Spleen (tissue), 11 donors: ENCODE data around the gene FNDC7. TPM values are rescaled to one million over a fixed set of nuclear protein-coding genes. Genes with fewer than 3 reads are reported as not detected.

ENCODE experiments used
- DNase-seq: peaks from one replicate; pipeline ENCODE4 v3.0.0-alpha.2; 2020
- H3K27ac ChIP-seq, 8 donors: fragments of 200-600 bp; sonication (generic) in 7 of 8; 1 replicate in 4 of 8; 2 replicates in 4 of 8; pipeline versions ENCODE4 v1.5.0 to v1.8.0; 2016 to 2021; ENCODE audit warnings: inconsistent platforms in 4 of 8, mild to moderate bottlenecking in 4 of 8, moderate library complexity in 1 of 8
- H3K27me3 ChIP-seq, 7 donors: fragments of 200-600 bp; sonication (generic) in 6 of 7; replicated peaks in 1 of 7; 1 replicate in 4 of 7; 2 replicates in 3 of 7; pipeline versions ENCODE4 v1.5.0 to v1.8.0; 2016 to 2021; ENCODE audit warnings: inconsistent platforms in 3 of 7, mild to moderate bottlenecking in 1 of 7
- H3K36me3 ChIP-seq, 6 donors: fragments of 200-600 bp; sonication (generic) in 5 of 6; 1 replicate in 4 of 6; 2 replicates in 2 of 6; pipeline versions ENCODE4 v1.5.0 to v1.8.0; 2016 to 2021; ENCODE audit warnings: inconsistent platforms in 2 of 6
- H3K4me1 ChIP-seq, 6 donors: fragments of 200-600 bp; sonication (generic) in 5 of 6; 1 replicate in 3 of 6; 2 replicates in 3 of 6; pipeline versions ENCODE4 v1.5.0 to v1.8.0; 2016 to 2021; ENCODE audit warnings: inconsistent platforms in 3 of 6
- H3K4me3 ChIP-seq, 8 donors: fragments of 200-600 bp; sonication (generic) in 7 of 8; 1 replicate in 4 of 8; 2 replicates in 4 of 8; pipeline versions ENCODE4 v1.5.0 to v1.8.0; 2016 to 2021; ENCODE audit warnings: inconsistent platforms in 4 of 8, mild to moderate bottlenecking in 4 of 8, moderate library complexity in 2 of 8
- H3K9me3 ChIP-seq, 8 donors: fragments of 200-600 bp; sonication (generic) in 7 of 8; 1 replicate in 4 of 8; 2 replicates in 4 of 8; pipeline versions ENCODE4 v1.5.0 to v1.8.0; 2016 to 2021; ENCODE audit warnings: inconsistent platforms in 4 of 8
- CTCF ChIP-seq, 11 experiments: fragments of 200-600 bp in 7 of 11; fragments of 450-650 bp in 4 of 11; sonication (generic) in 4 of 11; IDR thresholded peaks in 8 of 11; conservative IDR thresholded peaks in 3 of 11; 1 replicate in 7 of 11; 2 replicates in 4 of 11; pipeline versions ENCODE4 v1.4.0 to v1.8.0; 2016 to 2021; ENCODE audit warnings: antibody characterized with exemption in 11 of 11, inconsistent platforms in 4 of 11, mild to moderate bottlenecking in 1 of 11
- POLR2A ChIP-seq, 3 donors: fragments of 450-650 bp; IDR thresholded peaks; one replicate each; pipeline ENCODE4 v1.5.1; 2017; ENCODE audit warnings: antibody characterized with exemption in 3 of 3, mild to moderate bottlenecking in 1 of 3
- POLR2AphosphoS5 ChIP-seq, 3 donors: sonication (generic); formaldehyde crosslinking; IDR thresholded peaks; one replicate each; pipeline ENCODE4 v1.5.1; 2017; ENCODE audit warnings: antibody characterized with exemption in 3 of 3
- WGBS, 5 donors: extraction: QIAGEN DNeasy Blood & Tissue Kit in 3 of 5; methylation state at CpG; one replicate each; pipeline versions ENCODE4 v1.1.5 to v1.1.7; 2013 to 2018; 5-methylcytosine and 5-hydroxymethylcytosine counted together
- intact Hi-C: fragments of 100-400 bp; cut with DNase I; formaldehyde crosslinking; loops from one replicate; pipeline ENCODE4 v1.15.0; 2023; ENCODE audit warnings: low total_unique reads
- polyA plus RNA-seq, 3 donors: library from polyadenylated mRNA; stranded (reverse); fragments of 200-250 nt; gene quantifications; one replicate each; pipeline ENCODE4 v1.2.1, GENCODE V29; 2013
- total RNA-seq, 7 donors: library from RNA; depleted of rRNA in 3 of 7; stranded (reverse); fragments of >200 nt in 3 of 7; fragmentation: NEBNext Ultra II Directional in 4 of 7; extraction: Animal tissue kit (Norgen Biotek cat#: 25700) in 4 of 7; gene quantifications; one replicate each; pipeline versions ENCODE4 v1.1.0 to v1.2.1, GENCODE V29; 2016 to 2021
- donor health status: healthy with polysubstance abuse.
- donor health status: DM: no; HTN: no; CAD: no; lungs with moderate emphysema.
- donor health status: DM: no; HTN: no; CAD: no.
- donor health status: Bipolar disorder and iron deficiency.
- donor health status: healthy.
- donor health status: DM: no; HTN: no; CAD: no.
- donor health status: DM: yes; HTN: yes; CAD: no.

FNDC7 gene
- total and polyA plus RNA-seq, 10 donors = 0.04 to 0.98 (median 0.37) TPM; not detected in 6

GRCh38 chr1:108745980-108746381 is 33.3 kb downstream of the FNDC7 start:
- H3K27me3 ChIP-seq = no peaks in the 10 kb centered on the region
- no peak for DNase-seq
- H3K4me3 ChIP-seq = peak overlapping the region in 4 of 8 donors; percentile 69 to 88 (median 80)
- no peak for TF ChIP-seq POLR2AphosphoS5 (IDR thresholded peaks at IDR 0.05)
- H3K9me3 ChIP-seq = no peaks in the 10 kb centered on the region
- intact Hi-C loops = loop anchor here (10.0 kb wide), 1 partner anchor 51 kb away; the partner anchor contains the start of gene PRPF38B
- H3K27ac ChIP-seq = peak overlapping the region; percentile 94 to 100 (median 97)
- peaks cover 6 to 45% (median 34%) of the 10 kb centered on the region in 6 donors for H3K4me1 ChIP-seq
- WGBS, 5 donors = 36 to 51% (median 49%) methylated on average over 3 of the region's 3 CpGs
- peaks cover 0 to 12% (median 2%) of the 10 kb centered on the region in 6 donors for H3K36me3 ChIP-seq

DNA sequence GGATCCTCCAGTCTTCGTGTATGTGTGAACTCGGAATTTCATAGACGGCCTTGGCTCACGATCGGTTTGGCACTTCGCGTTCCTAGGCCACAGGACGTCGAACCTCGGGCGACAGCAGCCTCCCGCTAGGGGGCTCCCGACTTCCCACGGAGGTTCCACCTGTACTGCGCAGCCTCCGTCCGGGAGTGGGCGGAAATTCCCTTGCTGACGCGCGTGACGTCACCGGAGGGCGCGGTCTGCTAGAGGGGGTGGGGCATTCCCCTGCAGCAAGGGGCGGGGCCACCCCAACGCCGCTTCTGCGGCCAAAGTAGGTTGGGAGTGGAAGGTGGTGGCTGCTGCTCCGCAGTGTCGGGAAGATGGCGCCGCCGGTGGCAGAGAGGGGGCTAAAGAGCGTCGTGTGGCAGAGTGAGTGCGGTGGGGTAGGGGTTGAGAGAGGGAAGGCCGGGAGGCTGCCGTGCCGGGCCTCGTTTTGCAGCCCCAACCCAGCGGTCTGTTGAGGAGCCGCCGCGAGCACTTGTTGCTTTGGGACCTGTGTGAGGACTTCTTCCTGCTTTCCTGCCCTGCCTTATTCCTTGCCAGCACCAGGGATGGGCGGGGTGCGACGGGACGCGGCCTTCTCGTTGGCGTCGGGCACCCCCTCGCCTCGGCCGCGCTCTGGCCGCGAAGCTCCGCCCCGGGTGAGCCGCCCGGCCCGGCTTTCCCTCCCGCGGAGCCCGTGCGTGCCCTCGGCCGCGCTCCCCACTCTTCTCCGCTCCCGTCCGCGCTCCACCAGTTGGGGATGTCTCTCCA is 33.9 kb downstream of the FNDC7 start, which contains the start of gene STXBP3:
Gene STXBP3 (plus strand): TSS at position 293 of the 789 bp plus-strand sequence. CDS start 64 bp downstream, at position 357.
- TF ChIP-seq POLR2A (IDR thresholded peaks at IDR 0.05) (peak; percentile 58 to 95 (median 88)), CTCF (IDR thresholded peaks at IDR 0.05 in 8 of 11, conservative IDR thresholded peaks at IDR 0.05 in 3 of 11) (peak; percentile 93 to 98 (median 97)), POLR2AphosphoS5 (IDR thresholded peaks at IDR 0.05) (peak; percentile 98 to 99 (median 99))
- intact Hi-C loops = loop anchor here (10.0 kb wide), 1 partner anchor 52 kb away; the partner anchor contains the start of gene PRPF38B
- 0 to 2% (median 1%) methylated on average over 40 to 75 of the region's 75 CpGs for WGBS, 5 donors

GRCh38 chr1:108747171-108747850 is 34.6 kb downstream of the FNDC7 start:
- Histone ChIP-seq H3K4me1 (peaks cover 6 to 58% (median 37%) of the 10 kb centered on the region in 6 donors), H3K27me3 (no peaks in the 10 kb centered on the region), H3K27ac (peak overlapping the region; percentile 94 to 100 (median 97)), H3K36me3 (peaks cover 0 to 21% (median 3%) of the 10 kb centered on the region in 6 donors), H3K4me3 (peak overlapping the region; percentile 57 to 88 (median 76)), H3K9me3 (no peaks in the 10 kb centered on the region)
- intact Hi-C loops = loop anchor here (10.0 kb wide), 1 partner anchor 53 kb away; the partner anchor contains the start of gene PRPF38B
- TF ChIP-seq CTCF (IDR thresholded peaks at IDR 0.05 in 8 of 11, conservative IDR thresholded peaks at IDR 0.05 in 3 of 11) (no peak), POLR2A (IDR thresholded peaks at IDR 0.05) (peak in 1 of 3 donors; percentile 56), POLR2AphosphoS5 (IDR thresholded peaks at IDR 0.05) (peak in 1 of 3 donors; percentile 81)
- peak; percentile 86 for DNase-seq
- 0 to 1% (median 0%) methylated on average over 15 of the region's 15 CpGs for WGBS, 5 donors

More for the DNA sequence above, 33.9 kb downstream of the FNDC7 start, which contains the start of gene STXBP3:
- H3K36me3 ChIP-seq = peaks cover 0 to 14% (median 2%) of the 10 kb centered on the region in 6 donors
- peak within 1 kb of the TSS; percentile 57 to 88 (median 76) for H3K4me3 ChIP-seq
- peak within 1 kb of the TSS; percentile 94 to 100 (median 97) for H3K27ac ChIP-seq
- peak; percentile 100 for DNase-seq
- H3K27me3 ChIP-seq = no peaks in the 10 kb centered on the region
- H3K9me3 ChIP-seq = no peaks in the 10 kb centered on the region
- H3K4me1 ChIP-seq = peaks cover 6 to 51% (median 37%) of the 10 kb centered on the region in 6 donors

DNA sequence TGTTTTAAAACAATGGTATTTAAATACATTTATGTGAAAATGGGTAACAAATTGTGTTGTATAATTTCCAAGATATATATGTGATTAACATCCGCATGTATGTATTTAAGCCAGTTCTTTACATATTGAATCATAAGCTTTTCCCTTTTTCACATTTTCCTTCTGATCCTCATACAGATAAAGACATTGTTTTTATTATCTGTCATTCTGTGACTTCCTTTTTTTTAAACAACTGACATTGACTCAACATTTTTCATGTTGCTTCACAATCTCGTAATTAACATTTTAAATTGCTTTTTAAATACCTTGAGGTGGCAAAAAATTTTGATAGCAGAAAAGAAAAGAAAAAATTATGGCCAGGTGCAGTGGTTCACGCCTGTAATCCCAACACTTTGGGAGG is 35.2 kb downstream of the FNDC7 start:
- H3K27me3 ChIP-seq = no peaks in the 10 kb centered on the region
- H3K27ac ChIP-seq = peak overlapping the region in 7 of 8 donors; percentile 94 to 100 (median 97)
- H3K4me1 ChIP-seq = peaks cover 6 to 64% (median 37%) of the 10 kb centered on the region in 6 donors
- peak overlapping the region in 6 of 8 donors; percentile 69 to 88 (median 79) for H3K4me3 ChIP-seq
- 49 to 71% (median 67%) methylated on average over 3 of the region's 3 CpGs for WGBS, 5 donors
- DNase-seq = no peak
- no peaks in the 10 kb centered on the region for H3K9me3 ChIP-seq
- H3K36me3 ChIP-seq = peaks cover 0 to 27% (median 9%) of the 10 kb centered on the region in 6 donors
- TF ChIP-seq POLR2A (IDR thresholded peaks at IDR 0.05) = no peak
- no peak for TF ChIP-seq POLR2AphosphoS5 (IDR thresholded peaks at IDR 0.05)
- no peak for TF ChIP-seq CTCF (IDR thresholded peaks at IDR 0.05 in 8 of 11, conservative IDR thresholded peaks at IDR 0.05 in 3 of 11)
- intact Hi-C loops = loop anchor here (10.0 kb wide), 1 partner anchor 53 kb away; the partner anchor contains the start of gene PRPF38B
